Natural killer cell treated with Interleukin-12 subunit alpha and Interleukin-12 subunit beta and Interleukin-15 and Interleukin-18, amount 100 ng/mL, for 72 hours (primary cell): ENCODE data around the gene PSMB4. TPM values are rescaled to one million over a fixed set of nuclear protein-coding genes. Genes with fewer than 3 reads are reported as not detected.
"Not testable (repeated sequence)": the region's sequence is repeated elsewhere in the genome, so short reads cannot be mapped to it uniquely, and the experiment has no call there.

ENCODE experiments used
- ATAC-seq, 2 donors: fragments of 150-1000 bp; cut with Tn5 transposase in 1 of 2; sonication (Bioruptor Pico), chemical (Tn5 transposase) in 1 of 2; 2 replicates each; pipeline ENCODE4 v1.10.0; 2021
- DNase-seq: peaks from one replicate; pipeline ENCODE4 v3.0.0; 2022; ENCODE audit warnings: low spot score
- H3K27ac Mint-ChIP-seq, 2 donors: 1 replicate in 1 of 2; 2 replicates in 1 of 2; pipeline ENCODE4 v1.8.0; 2022; ENCODE audit warnings: mixed read lengths in 2 of 2, mild to moderate bottlenecking in 1 of 2, moderate library complexity in 1 of 2
- H3K27me3 Mint-ChIP-seq, 2 donors: 1 replicate in 1 of 2; 2 replicates in 1 of 2; pipeline ENCODE4 v1.8.0; 2022; ENCODE audit warnings: mixed read lengths in 2 of 2
- H3K36me3 Mint-ChIP-seq: one replicate; pipeline ENCODE4 v1.8.0; 2022; ENCODE audit warnings: mixed read lengths
- H3K4me1 Mint-ChIP-seq, 2 donors: 1 replicate in 1 of 2; 2 replicates in 1 of 2; pipeline ENCODE4 v1.8.0; 2022; ENCODE audit warnings: low read depth in 2 of 2, mixed read lengths in 2 of 2, mild to moderate bottlenecking in 1 of 2
- H3K4me3 Mint-ChIP-seq: one replicate; pipeline ENCODE4 v1.8.0; 2022; ENCODE audit warnings: mixed read lengths
- H3K9me3 Mint-ChIP-seq: 2 replicates; pipeline ENCODE4 v1.8.0; 2022; ENCODE audit warnings: mixed read lengths
- total RNA-seq, 2 donors: library from RNA; stranded (reverse); gene quantifications; one replicate each; pipeline ENCODE4 v1.2.3, GENCODE V29; 2022

Gene PSMB4
- total RNA-seq, result 100 to 1,000 TPM; 375 to 427 TPM

GRCh38 chr1:151399324-151400171, at the start of gene PSMB4:
PSMB4 (plus strand) TSS chr1:151399573; CDS start chr1:151399588, 15 bp downstream.
- H3K9me3 Mint-ChIP-seq, result no peaks in the 10 kb centered on the region
- ATAC-seq (peak; percentile 93 to 98), DNase-seq (peak; percentile 89)
- peak within 1 kb of the TSS; percentile 99 to 100 for H3K27ac Mint-ChIP-seq
- no peaks in the 10 kb centered on the region for H3K27me3 Mint-ChIP-seq
- H3K4me1 Mint-ChIP-seq, result peaks cover 30 to 46% of the 10 kb centered on the region in 2 donors
- peak within 1 kb of the TSS; percentile 100 for H3K4me3 Mint-ChIP-seq
- peaks cover 45% of the 10 kb centered on the region for H3K36me3 Mint-ChIP-seq

GRCh38 chr1:151350323-151350722, 49.0 kb upstream of the PSMB4 start:
- H3K27me3 Mint-ChIP-seq, DNase-seq, H3K4me3 Mint-ChIP-seq, H3K9me3 Mint-ChIP-seq, ATAC-seq, H3K27ac Mint-ChIP-seq: not testable (repeated sequence)
- H3K36me3 Mint-ChIP-seq, result peaks cover 15% of the 10 kb centered on the region
- peaks cover 29% of the 10 kb centered on the region in 2 donors for H3K4me1 Mint-ChIP-seq

GRCh38 chr1:151352021-151352718, 47.2 kb upstream of the PSMB4 start:
- H3K27ac Mint-ChIP-seq, result no peak overlapping the region
- peaks cover 12 to 13% of the 10 kb centered on the region in 2 donors for H3K4me1 Mint-ChIP-seq
- no peak for DNase-seq
- H3K36me3 Mint-ChIP-seq, result no peaks in the 10 kb centered on the region
- ATAC-seq, result no peak
- H3K9me3 Mint-ChIP-seq, result no peaks in the 10 kb centered on the region
- H3K4me3 Mint-ChIP-seq, result no peak overlapping the region
- H3K27me3 Mint-ChIP-seq, result no peaks in the 10 kb centered on the region

GRCh38 chr1:151356696-151357095, 42.7 kb upstream of the PSMB4 start:
- Mint-ChIP-seq H3K4me1 (no peaks in the 10 kb centered on the region), H3K4me3 (no peak overlapping the region), H3K27me3 (no peaks in the 10 kb centered on the region), H3K36me3 (peaks cover 2% of the 10 kb centered on the region), H3K27ac (no peak overlapping the region), H3K9me3 (peaks cover under 1% of the 10 kb centered on the region)
- ATAC-seq, result no peak
- no peak for DNase-seq

GRCh38 chr1:151361883-151362282, 37.5 kb upstream of the PSMB4 start:
- Mint-ChIP-seq H3K36me3 (peaks cover 7% of the 10 kb centered on the region), H3K4me3 (no peak overlapping the region), H3K9me3 (peaks cover 3% of the 10 kb centered on the region), H3K27ac (no peak overlapping the region), H3K4me1 (no peaks in the 10 kb centered on the region), H3K27me3 (no peaks in the 10 kb centered on the region)
- DNase-seq (no peak), ATAC-seq (no peak)

GRCh38 chr1:151362308-151363155, 36.8 kb upstream of the PSMB4 start:
- ATAC-seq (no peak), DNase-seq (no peak)
- Mint-ChIP-seq H3K27ac (no peak overlapping the region), H3K4me1 (no peaks in the 10 kb centered on the region), H3K4me3 (no peak overlapping the region), H3K36me3 (peaks cover 7% of the 10 kb centered on the region), H3K27me3 (no peaks in the 10 kb centered on the region), H3K9me3 (peaks cover 3% of the 10 kb centered on the region)

GRCh38 chr1:151364996-151365395, 34.4 kb upstream of the PSMB4 start:
- peaks cover 3% of the 10 kb centered on the region for H3K9me3 Mint-ChIP-seq
- no peak overlapping the region for H3K27ac Mint-ChIP-seq
- no peaks in the 10 kb centered on the region for H3K27me3 Mint-ChIP-seq
- H3K36me3 Mint-ChIP-seq, result peaks cover 7% of the 10 kb centered on the region
- ATAC-seq, result no peak
- no peak overlapping the region for H3K4me3 Mint-ChIP-seq
- DNase-seq, result no peak
- no peaks in the 10 kb centered on the region for H3K4me1 Mint-ChIP-seq

- H3K36me3 Mint-ChIP-seq, result no peaks in the 10 kb centered on the region
Observed at GRCh38 chr1:151367658-151368392, 31.5 kb upstream of the PSMB4 start.

GRCh38 chr1:151368393-151369301, 30.7 kb upstream of the PSMB4 start:
- H3K27me3 Mint-ChIP-seq, result no peaks in the 10 kb centered on the region
- no peaks in the 10 kb centered on the region for H3K36me3 Mint-ChIP-seq
- no peak overlapping the region for H3K27ac Mint-ChIP-seq
- no peaks in the 10 kb centered on the region for H3K9me3 Mint-ChIP-seq
- DNase-seq (no peak), ATAC-seq (no peak)
- H3K4me3 Mint-ChIP-seq, result no peak overlapping the region
- no peaks in the 10 kb centered on the region for H3K4me1 Mint-ChIP-seq

More at GRCh38 chr1:151367658-151368392, 31.5 kb upstream of the PSMB4 start:
- no peak for DNase-seq
- ATAC-seq, result no peak
- no peaks in the 10 kb centered on the region for H3K9me3 Mint-ChIP-seq
- no peaks in the 10 kb centered on the region for H3K27me3 Mint-ChIP-seq
- H3K27ac Mint-ChIP-seq, result no peak overlapping the region
- H3K4me1 Mint-ChIP-seq, result no peaks in the 10 kb centered on the region
- no peak overlapping the region for H3K4me3 Mint-ChIP-seq

GRCh38 chr1:151369302-151369610, 30.1 kb upstream of the PSMB4 start:
- ATAC-seq, result no peak
- DNase-seq, result no peak
- no peaks in the 10 kb centered on the region for H3K36me3 Mint-ChIP-seq

GRCh38 chr1:151369621-151370048, 29.7 kb upstream of the PSMB4 start:
- ATAC-seq (no peak), DNase-seq (no peak)
- no peaks in the 10 kb centered on the region for H3K9me3 Mint-ChIP-seq
- H3K27ac Mint-ChIP-seq, result no peak overlapping the region
- H3K36me3 Mint-ChIP-seq, result no peaks in the 10 kb centered on the region
- H3K4me1 Mint-ChIP-seq, result no peaks in the 10 kb centered on the region
- H3K4me3 Mint-ChIP-seq, result no peak overlapping the region
- H3K27me3 Mint-ChIP-seq, result no peaks in the 10 kb centered on the region

More at GRCh38 chr1:151369302-151369610, 30.1 kb upstream of the PSMB4 start:
- Mint-ChIP-seq H3K4me3 (no peak overlapping the region), H3K4me1 (no peaks in the 10 kb centered on the region), H3K27ac (no peak overlapping the region), H3K27me3 (no peaks in the 10 kb centered on the region), H3K9me3 (no peaks in the 10 kb centered on the region)

GRCh38 chr1:151370211-151370911, 29.0 kb upstream of the PSMB4 start:
- Mint-ChIP-seq H3K4me1 (no peaks in the 10 kb centered on the region), H3K9me3 (no peaks in the 10 kb centered on the region), H3K27me3 (no peaks in the 10 kb centered on the region), H3K36me3 (no peaks in the 10 kb centered on the region), H3K4me3 (no peak overlapping the region), H3K27ac (no peak overlapping the region)
- ATAC-seq, result no peak
- DNase-seq, result no peak
